ENCODE data around the gene CDC14A.
A peak's percentile ranks its signal among the peaks of the same experiment; 100 is the strongest.

Gene CDC14A

GRCh38 chr1:100441651-100442050 is 89.3 kb downstream of the CDC14A start:
- DNase-seq (ENCODE audit: low read depth in 1 of 2, low spot score in 1 of 2): no peak

DNA sequence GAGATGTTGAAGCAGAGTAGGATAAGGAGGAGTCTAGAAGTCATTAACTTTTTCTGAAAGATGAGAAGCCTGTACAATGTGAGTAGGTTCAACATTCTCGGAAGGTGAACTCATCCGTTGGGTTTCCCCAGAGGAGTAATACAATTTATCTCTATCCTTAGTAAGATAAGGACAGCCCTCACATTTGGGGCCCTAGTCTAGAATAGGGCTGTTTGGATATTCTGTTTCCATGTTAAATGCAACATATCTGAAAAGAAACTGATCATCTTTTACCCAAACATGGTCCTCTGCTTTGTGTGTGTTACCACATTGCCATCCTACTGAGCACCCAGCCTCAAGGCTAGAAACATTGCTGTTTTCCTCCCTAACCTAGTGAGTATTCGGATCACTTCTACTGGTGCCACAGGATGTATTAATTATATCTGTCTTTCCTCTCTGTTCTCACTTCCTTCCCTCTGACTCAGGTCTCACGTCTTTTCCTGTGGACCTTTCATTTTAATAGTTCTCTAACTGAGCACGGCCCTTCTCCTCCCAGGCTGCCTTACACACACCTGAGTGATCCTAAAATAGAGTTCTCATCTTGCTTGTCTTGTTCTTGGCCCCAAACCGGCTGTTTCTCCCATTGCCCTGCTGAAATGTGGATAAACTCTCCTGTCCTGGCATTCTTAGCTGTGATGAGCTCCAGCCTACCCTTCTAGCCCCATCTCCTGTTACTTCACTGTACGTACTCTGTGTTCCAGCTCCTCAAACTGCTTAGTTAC is 91.7 kb downstream of the CDC14A start:
- no peak for DNase-seq (ENCODE audit: low read depth in 1 of 2, low spot score in 1 of 2)

DNA sequence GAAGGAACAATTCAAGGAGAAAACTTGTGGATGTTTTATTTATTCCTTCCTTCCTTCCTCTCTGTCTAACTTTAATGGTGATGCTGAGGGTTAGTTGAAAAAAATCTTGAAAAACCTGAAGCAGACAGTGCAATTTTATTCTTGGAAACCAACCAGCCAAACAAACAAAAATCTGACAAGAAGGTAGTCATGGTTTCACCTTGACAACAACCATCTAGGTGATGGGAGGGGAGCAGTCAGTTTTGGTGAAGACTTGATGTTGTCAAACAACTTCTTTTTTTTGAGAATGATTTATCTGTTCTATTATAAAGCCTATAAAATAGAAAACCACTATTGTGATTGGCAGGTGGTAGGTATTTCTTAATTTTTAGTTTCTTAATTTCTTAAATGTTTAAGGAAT is 93.3 kb downstream of the CDC14A start:
- DNase-seq (ENCODE audit: low read depth in 1 of 2, low spot score in 1 of 2): no peak

DNA sequence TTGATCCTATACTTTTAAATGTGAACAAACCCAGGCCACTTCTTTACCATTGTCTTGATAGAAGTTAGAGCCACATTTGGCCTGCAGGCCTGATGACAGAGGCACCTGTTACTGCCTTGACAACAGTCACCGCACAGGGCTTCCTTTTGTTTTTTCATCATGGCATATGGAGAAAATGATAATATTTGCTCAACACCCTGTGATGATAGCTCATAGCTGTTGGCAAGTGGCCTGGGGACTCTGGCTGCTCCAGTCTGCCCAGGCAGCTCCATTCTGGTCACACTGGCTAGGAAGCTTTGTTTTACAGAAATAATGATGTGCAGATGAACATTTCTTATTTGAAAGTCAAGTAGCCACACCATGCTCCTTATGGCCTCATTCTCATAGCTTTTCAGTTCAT is 96.1 kb downstream of the CDC14A start:
- no peak for DNase-seq (ENCODE audit: low read depth in 1 of 2, low spot score in 1 of 2)

GRCh38 chr1:100449477-100449876 is 97.2 kb downstream of the CDC14A start:
- DNase-seq (ENCODE audit: low read depth in 1 of 2, low spot score in 1 of 2): no peak

GRCh38 chr1:100452641-100453040 is 100.3 kb downstream of the CDC14A start:
- DNase-seq (ENCODE audit: low read depth in 1 of 2, low spot score in 1 of 2): no peak

- DNase-seq (ENCODE audit: low read depth in 1 of 2, low spot score in 1 of 2): no peak
These were observed 103.3 kb downstream of the CDC14A start for GRCh38 chr1:100455478-100456072.

- DNase-seq (ENCODE audit: low read depth in 1 of 2, low spot score in 1 of 2): no peak
These were observed 104.6 kb downstream of the CDC14A start for GRCh38 chr1:100456880-100457279.

DNA sequence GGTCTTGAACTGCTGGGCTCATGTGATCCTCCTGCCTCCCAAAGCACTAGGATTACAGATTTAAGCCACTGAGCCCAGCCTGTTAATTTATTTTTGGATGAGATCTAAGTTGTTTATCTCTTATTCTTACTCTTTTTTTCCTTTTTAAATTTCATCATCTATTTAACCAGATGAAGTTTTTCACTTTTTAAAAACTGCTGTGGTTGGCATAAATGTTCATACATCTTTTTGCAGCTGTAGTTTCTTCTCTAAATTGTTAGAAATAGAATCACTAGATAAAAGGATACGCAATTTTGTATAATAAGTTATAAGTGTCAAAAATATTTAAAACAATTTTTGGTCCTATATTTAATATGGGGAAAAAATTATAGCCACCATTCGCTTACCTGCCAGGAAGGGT is 105.4 kb downstream of the CDC14A start:
- DNase-seq (ENCODE audit: low read depth in 1 of 2, low spot score in 1 of 2): no peak

GRCh38 chr1:100458661-100459357 is 106.5 kb downstream of the CDC14A start:
- no peak for DNase-seq (ENCODE audit: low read depth in 1 of 2, low spot score in 1 of 2)

GRCh38 chr1:100459358-100460114 is 107.2 kb downstream of the CDC14A start:
- DNase-seq (ENCODE audit: low read depth in 1 of 2, low spot score in 1 of 2): peak; percentile 32 to 45

- DNase-seq (ENCODE audit: low read depth in 1 of 2, low spot score in 1 of 2): no peak
These were observed 108.9 kb downstream of the CDC14A start for GRCh38 chr1:100461222-100461621.

DNA sequence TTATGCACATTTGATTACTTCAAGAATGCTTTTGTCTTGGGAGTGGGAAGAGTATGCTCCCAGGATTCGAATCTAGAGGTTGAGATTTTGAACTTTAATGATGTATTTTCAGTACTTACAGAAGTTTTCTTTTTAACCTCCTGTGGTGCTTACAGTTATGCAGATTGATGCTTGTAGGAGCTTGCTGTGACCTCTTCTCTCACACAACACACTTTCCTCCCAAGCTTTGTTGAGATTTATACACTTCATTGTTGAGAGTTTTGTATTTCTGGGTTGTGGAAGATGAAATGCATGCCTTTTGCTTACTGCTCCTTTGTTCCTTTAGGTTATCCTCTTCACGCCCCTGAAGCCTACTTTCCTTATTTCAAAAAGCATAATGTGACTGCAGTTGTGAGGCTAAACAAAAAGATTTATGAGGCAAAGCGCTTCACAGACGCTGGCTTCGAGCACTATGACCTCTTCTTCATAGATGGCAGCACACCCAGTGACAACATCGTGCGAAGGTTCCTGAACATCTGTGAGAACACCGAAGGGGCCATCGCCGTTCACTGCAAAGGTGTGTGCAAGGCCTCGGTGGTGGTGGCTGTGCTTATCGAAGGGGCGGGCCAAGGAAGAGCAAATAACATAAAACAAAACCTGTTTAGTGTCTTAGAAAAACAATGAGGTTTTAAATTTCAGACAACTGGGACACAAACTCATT is 110.2 kb downstream of the CDC14A start:
- no peak for DNase-seq (ENCODE audit: low read depth in 1 of 2, low spot score in 1 of 2)

GRCh38 chr1:100463791-100464424 is 111.6 kb downstream of the CDC14A start:
- DNase-seq (ENCODE audit: low read depth in 1 of 2, low spot score in 1 of 2): peak in 1 of 2 donors; percentile 19

GRCh38 chr1:100469578-100469977 is 117.3 kb downstream of the CDC14A start:
- no peak for DNase-seq (ENCODE audit: low read depth in 1 of 2, low spot score in 1 of 2)

DNA sequence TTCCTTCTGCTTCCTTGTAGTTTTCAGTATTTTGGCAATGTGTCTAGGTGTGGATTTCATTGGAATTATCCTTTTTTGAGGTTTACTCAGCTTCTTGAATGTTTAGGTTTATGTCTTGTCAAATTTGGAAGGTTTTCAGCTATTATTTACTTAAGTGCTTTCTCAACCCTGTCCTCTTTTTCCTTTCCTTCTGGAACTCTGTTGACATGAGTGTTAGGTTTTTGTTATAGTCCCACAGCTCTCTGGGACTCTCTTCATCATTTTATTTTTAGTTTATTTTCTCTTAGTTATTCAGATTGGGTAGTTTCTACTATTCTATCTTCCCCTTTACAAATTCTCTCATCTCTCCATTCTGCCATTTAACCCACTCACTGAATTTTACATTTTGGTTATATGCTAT is 122.5 kb downstream of the CDC14A start:
- no peak for DNase-seq (ENCODE audit: low read depth in 1 of 2, low spot score in 1 of 2)

DNA sequence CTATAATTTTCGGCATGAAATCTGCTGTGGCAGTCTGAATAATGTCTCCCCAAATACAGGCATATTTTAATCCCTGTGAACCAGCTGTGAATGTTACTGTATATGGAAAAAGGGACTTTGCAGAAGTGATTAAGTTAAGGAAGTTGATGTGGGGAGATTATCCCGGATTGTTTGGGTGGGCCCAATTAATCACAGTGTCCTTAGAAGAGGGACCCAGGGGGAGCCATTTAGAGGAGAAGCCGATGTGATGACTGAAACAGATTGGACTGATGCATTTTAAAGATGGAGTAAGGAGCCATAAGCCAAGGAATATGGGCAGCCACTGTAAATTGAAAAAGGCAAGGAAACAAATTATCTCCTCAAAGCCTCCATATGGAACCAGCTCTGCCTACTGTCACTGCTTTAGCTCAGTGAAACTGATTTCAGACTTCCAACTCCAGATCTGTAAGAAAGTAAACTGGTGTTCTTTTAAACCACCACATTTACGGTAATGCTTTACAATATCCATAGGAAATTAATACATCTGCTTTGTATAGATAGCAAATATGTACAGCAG is 124.5 kb downstream of the CDC14A start:
- DNase-seq (ENCODE audit: low read depth in 1 of 2, low spot score in 1 of 2): no peak

DNA sequence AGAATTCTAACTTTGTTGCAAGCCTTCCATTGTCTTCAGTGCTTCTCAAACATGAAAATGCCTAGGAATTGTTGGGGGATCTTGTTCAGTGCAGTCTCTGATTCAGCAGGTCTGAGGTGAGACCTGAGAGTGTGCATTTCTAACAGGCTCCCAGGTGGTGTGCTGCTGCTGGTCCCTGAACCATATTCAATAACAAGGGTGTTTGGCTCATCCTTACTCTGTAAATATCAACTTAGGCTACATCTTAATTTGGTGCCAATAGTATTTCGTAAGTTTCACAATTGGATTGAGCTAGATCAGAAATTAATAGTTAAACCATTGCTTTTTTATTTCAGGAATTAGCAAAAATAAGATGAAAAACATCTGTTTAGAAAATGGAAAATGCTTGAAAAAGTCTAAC is 126.5 kb downstream of the CDC14A start:
- DNase-seq (ENCODE audit: low read depth in 1 of 2, low spot score in 1 of 2): no peak

GRCh38 chr1:100479620-100480338 is 127.5 kb downstream of the CDC14A start:
- no peak for DNase-seq (ENCODE audit: low read depth in 1 of 2, low spot score in 1 of 2)

DNA sequence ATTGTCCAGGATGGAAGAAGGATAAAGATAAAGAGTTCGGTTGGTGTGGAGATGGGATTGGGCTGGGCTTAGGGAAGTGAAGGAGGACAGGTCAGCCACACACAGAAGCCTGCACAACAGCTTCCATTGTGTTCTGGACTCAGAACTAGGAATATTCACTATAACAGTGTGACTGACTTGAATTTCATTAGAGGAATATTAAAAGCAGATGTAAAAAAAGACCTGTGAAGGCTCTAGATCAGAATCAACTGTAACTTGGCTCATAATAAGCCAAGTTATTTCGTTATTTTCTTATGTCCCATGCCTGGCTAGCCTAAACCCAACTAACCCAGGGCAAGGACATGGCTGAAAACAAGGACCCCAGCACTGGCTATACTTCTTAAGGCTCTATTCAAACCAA is 129.0 kb downstream of the CDC14A start:
- DNase-seq (ENCODE audit: low read depth in 1 of 2, low spot score in 1 of 2): no peak
